ENCODE data around the gene DIO3. TPM values are rescaled to one million over a fixed set of nuclear protein-coding genes. Genes with fewer than 3 reads are reported as not detected.
"Not testable (repeated sequence)": the region's sequence is repeated elsewhere in the genome, so short reads cannot be mapped to it uniquely, and the experiment has no call there.

Gene DIO3
- total RNA-seq, 1 donor from 2014 or later: 0.67 TPM

- H3K4me3 ChIP-seq: peak overlapping the region; percentile 15
- TF ChIP-seq, protein P1, sequence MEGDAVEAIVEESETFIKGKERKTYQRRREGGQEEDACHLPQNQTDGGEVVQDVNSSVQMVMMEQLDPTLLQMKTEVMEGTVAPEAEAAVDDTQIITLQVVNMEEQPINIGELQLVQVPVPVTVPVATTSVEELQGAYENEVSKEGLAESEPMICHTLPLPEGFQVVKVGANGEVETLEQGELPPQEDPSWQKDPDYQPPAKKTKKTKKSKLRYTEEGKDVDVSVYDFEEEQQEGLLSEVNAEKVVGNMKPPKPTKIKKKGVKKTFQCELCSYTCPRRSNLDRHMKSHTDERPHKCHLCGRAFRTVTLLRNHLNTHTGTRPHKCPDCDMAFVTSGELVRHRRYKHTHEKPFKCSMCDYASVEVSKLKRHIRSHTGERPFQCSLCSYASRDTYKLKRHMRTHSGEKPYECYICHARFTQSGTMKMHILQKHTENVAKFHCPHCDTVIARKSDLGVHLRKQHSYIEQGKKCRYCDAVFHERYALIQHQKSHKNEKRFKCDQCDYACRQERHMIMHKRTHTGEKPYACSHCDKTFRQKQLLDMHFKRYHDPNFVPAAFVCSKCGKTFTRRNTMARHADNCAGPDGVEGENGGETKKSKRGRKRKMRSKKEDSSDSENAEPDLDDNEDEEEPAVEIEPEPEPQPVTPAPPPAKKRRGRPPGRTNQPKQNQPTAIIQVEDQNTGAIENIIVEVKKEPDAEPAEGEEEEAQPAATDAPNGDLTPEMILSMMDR (IDR thresholded peaks at IDR 0.05): no peak
- intact Hi-C loops (cut with DNase I): no loop called here
- H3K36me3 ChIP-seq: no peaks in the 10 kb centered on the region
- H3K27me3 ChIP-seq: peaks cover 68% of the 10 kb centered on the region
- ATAC-seq (no peak), DNase-seq (no peak)
- no peaks in the 10 kb centered on the region for H3K4me1 ChIP-seq
- peaks cover 5% of the 10 kb centered on the region for H3K9me3 ChIP-seq
- H3K27ac ChIP-seq: no peak overlapping the region
Measured at GRCh38 chr14:101564819-101565698, 3.8 kb downstream of the DIO3 start.

DNA sequence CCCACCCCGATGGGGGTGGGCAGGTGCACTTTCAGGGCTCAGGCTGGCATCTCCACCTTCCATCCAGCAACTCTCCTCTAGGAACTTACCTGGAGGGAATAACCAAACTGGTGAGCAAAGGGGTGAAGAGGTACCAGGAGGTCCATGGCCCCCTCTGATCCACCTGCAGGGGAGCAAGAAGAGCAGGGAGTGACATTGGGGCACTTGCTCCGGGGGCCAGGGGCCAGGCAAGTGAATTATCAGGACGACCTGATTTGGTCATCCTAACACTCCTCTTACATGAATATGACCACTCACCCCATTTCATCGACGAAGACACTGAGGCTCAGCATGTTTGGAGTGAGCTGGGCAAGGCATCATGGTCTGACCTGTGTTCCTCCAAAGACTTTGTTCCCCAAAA lies 6.0 kb downstream of the DIO3 start:
- Histone ChIP-seq H3K4me1 (no peaks in the 10 kb centered on the region), H3K4me3 (no peak overlapping the region), H3K27me3 (peaks cover 56% of the 10 kb centered on the region), H3K27ac (no peak overlapping the region), H3K36me3 (no peaks in the 10 kb centered on the region), H3K9me3 (no peaks in the 10 kb centered on the region)
- ATAC-seq (no peak), DNase-seq (no peak)
- TF ChIP-seq, protein P1 (IDR thresholded peaks at IDR 0.05): no peak
- intact Hi-C loops (cut with DNase I): no loop called here

DNA sequence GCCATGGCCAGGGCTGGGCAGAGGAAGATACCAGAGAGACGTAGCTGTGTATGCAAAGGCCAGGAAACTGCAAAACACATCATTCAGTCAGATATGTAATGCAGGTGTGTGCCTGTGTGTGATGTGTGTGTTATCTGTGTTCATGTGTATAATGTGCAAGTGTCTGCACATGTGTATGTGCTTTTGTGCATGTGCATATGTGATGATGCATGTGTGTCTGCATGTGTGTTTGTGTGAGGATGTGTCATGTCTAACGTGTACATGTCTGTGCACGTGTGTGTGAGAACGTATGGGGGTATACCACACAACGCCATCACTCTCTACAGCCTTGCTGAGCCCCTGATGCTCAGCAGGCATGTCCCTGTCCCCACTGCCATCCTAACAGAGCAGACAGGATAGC lies 9.7 kb downstream of the DIO3 start:
- DNase-seq: no peak
- ATAC-seq: no peak
- intact Hi-C loops (cut with DNase I): no loop called here
- TF ChIP-seq, protein P1 (IDR thresholded peaks at IDR 0.05): no peak
- Histone ChIP-seq H3K36me3 (no peaks in the 10 kb centered on the region), H3K4me3 (no peak overlapping the region), H3K27ac (no peak overlapping the region), H3K9me3 (no peaks in the 10 kb centered on the region), H3K4me1 (no peaks in the 10 kb centered on the region), H3K27me3 (peaks cover 20% of the 10 kb centered on the region)

- DNase-seq; H3K27me3 ChIP-seq; H3K4me3 ChIP-seq; intact Hi-C loops (cut with DNase I); H3K36me3 ChIP-seq; H3K9me3 ChIP-seq; H3K4me1 ChIP-seq; H3K27ac ChIP-seq; ATAC-seq: not testable (repeated sequence)
Measured at GRCh38 chr14:101572526-101572925, 11.2 kb downstream of the DIO3 start.

- ATAC-seq (no peak), DNase-seq (no peak)
- Histone ChIP-seq H3K4me3 (no peak overlapping the region), H3K9me3 (no peaks in the 10 kb centered on the region), H3K27me3 (no peaks in the 10 kb centered on the region), H3K4me1 (no peaks in the 10 kb centered on the region), H3K27ac (no peak overlapping the region), H3K36me3 (no peaks in the 10 kb centered on the region)
- intact Hi-C loops (cut with DNase I): no loop called here
- TF ChIP-seq, protein P1 (IDR thresholded peaks at IDR 0.05): no peak
Measured at GRCh38 chr14:101573289-101573688, 12.0 kb downstream of the DIO3 start.

- Histone ChIP-seq H3K27ac (no peak overlapping the region), H3K4me3 (no peak overlapping the region), H3K9me3 (no peaks in the 10 kb centered on the region), H3K27me3 (no peaks in the 10 kb centered on the region), H3K36me3 (no peaks in the 10 kb centered on the region), H3K4me1 (no peaks in the 10 kb centered on the region)
- ATAC-seq: no peak
- intact Hi-C loops (cut with DNase I): no loop called here
- TF ChIP-seq, protein P1 (IDR thresholded peaks at IDR 0.05): no peak
- no peak for DNase-seq
Measured at GRCh38 chr14:101575581-101575980, 14.3 kb downstream of the DIO3 start.

Measured in upper lobe of right lung (tissue), 1 donor.